Muscle layer of duodenum (tissue), 2 donors: ENCODE measurements around the gene CHCHD4.
A peak's percentile ranks its signal among the peaks of the same experiment; 100 is the strongest.

Source experiments
- H3K27ac ChIP-seq: one replicate; pipeline ENCODE4 v1.7.0; 2013; ENCODE audit warnings: mild to moderate bottlenecking, low read length
- H3K27me3 ChIP-seq: one replicate; pipeline ENCODE4 v1.7.0; 2013; ENCODE audit warnings: low read depth, mild to moderate bottlenecking, control low read depth, low read length
- H3K36me3 ChIP-seq, 2 donors: one replicate each; pipeline ENCODE4 v1.7.0; 2013; ENCODE audit warnings: low read length in 2 of 2, control low read depth in 1 of 2, mild to moderate bottlenecking in 1 of 2; ENCODE audit not compliant: insufficient read depth in 2 of 2, control insufficient read depth in 1 of 2
- H3K4me1 ChIP-seq, 2 donors: one replicate each; pipeline ENCODE4 v1.7.0; 2013; ENCODE audit warnings: low read length in 2 of 2, mild to moderate bottlenecking in 2 of 2, control low read depth in 1 of 2, moderate library complexity in 1 of 2; ENCODE audit not compliant: insufficient read depth in 2 of 2, control insufficient read depth in 1 of 2
- H3K4me3 ChIP-seq, 2 donors: one replicate each; pipeline ENCODE4 v1.7.0; 2013; ENCODE audit warnings: low read length in 2 of 2, low read depth in 1 of 2, mild to moderate bottlenecking in 1 of 2
- H3K9me3 ChIP-seq, 2 donors: one replicate each; pipeline ENCODE4 v1.7.0; 2013; ENCODE audit warnings: low read length in 2 of 2, control low read depth in 1 of 2, mild to moderate bottlenecking in 1 of 2; ENCODE audit not compliant: control insufficient read depth in 1 of 2
- donor health status: healthy.

Gene CHCHD4

DNA sequence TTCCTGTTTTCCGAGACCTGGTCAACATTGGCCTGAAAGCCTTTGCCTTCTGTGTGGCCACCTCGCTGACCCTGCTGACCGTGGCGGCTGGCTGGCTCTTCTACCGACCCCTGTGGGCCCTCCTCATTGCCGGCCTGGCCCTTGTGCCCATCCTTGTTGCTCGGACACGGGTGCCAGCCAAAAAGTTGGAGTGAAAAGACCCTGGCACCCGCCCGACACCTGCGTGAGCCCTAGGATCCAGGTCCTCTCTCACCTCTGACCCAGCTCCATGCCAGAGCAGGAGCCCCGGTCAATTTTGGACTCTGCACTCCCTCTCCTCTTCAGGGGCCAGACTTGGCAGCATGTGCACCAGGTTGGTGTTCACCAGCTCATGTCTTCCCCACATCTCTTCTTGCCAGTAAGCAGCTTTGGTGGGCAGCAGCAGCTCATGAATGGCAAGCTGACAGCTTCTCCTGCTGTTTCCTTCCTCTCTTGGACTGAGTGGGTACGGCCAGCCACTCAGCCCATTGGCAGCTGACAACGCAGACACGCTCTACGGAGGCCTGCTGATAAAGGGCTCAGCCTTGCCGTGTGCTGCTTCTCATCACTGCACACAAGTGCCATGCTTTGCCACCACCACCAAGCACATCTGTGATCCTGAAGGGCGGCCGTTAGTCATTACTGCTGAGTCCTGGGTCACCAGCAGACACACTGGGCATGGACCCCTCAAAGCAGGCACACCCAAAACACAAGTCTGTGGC, 17.1 kb upstream of the CHCHD4 start:
- Histone ChIP-seq H3K27ac (peak overlapping the region; percentile 53), H3K36me3 (peaks cover 40 to 75% of the 10 kb centered on the region in 2 donors), H3K4me1 (peaks cover 19 to 51% of the 10 kb centered on the region in 2 donors)

DNA sequence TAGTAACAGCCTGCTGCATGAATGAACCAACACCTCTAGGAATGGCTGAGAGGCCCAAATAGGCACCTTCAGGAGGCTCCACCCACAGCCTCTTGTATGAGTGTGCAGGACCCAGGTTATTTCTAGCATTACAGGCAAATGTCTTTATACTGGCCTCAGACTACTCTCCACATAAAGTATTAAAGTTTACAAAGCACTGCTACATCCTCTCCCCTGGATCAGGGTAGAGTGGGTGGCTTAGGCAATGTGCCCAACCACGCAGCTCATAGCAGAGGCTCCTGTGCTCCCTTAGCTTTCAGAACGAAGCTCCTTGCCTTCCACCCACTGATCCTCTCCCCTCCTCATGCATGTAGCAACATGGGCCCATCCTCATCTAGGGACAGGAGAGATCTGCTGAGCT, 16.5 kb upstream of the CHCHD4 start:
- Histone ChIP-seq H3K27me3 (no peaks in the 10 kb centered on the region), H3K27ac (no peak overlapping the region), H3K4me1 (peaks cover 19 to 46% of the 10 kb centered on the region in 2 donors), H3K9me3 (no peaks in the 10 kb centered on the region), H3K4me3 (no peak overlapping the region), H3K36me3 (peaks cover 39 to 77% of the 10 kb centered on the region in 2 donors)

More for the DNA sequence above, 17.1 kb upstream of the CHCHD4 start:
- no peaks in the 10 kb centered on the region for H3K27me3 ChIP-seq
- no peak overlapping the region for H3K4me3 ChIP-seq
- H3K9me3 ChIP-seq, result no peaks in the 10 kb centered on the region

- no peaks in the 10 kb centered on the region for H3K27me3 ChIP-seq
- no peak overlapping the region for H3K4me3 ChIP-seq
- H3K27ac ChIP-seq, result no peak overlapping the region
- peaks cover 38 to 77% of the 10 kb centered on the region in 2 donors for H3K36me3 ChIP-seq
- H3K9me3 ChIP-seq, result no peaks in the 10 kb centered on the region
- peaks cover 17 to 41% of the 10 kb centered on the region in 2 donors for H3K4me1 ChIP-seq
Observed at GRCh38 chr3:14140668-14141067, 16.0 kb upstream of the CHCHD4 start.

DNA sequence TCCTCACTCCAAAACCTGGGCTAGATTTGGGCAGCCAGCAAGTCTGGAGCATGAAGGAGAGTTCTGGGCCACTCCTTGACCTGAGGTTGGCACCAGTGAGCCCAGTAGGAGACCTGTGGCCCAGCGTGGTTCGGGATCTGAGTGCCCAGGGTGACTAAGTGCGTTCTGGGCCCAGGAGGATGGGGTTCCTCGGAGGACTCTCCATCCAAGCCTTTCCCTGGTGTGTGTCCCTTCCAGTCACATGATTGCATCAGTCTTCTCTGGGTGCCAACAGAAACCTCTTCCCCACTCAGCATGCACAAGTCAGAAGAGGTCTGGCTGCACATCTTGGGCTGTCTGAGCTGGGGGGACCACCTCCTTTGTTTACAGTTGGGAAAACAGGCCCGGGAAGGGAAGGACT, 15.1 kb upstream of the CHCHD4 start:
- Histone ChIP-seq H3K27ac (no peak overlapping the region), H3K4me3 (no peak overlapping the region), H3K4me1 (peaks cover 8 to 32% of the 10 kb centered on the region in 2 donors), H3K27me3 (no peaks in the 10 kb centered on the region), H3K36me3 (peaks cover 42 to 79% of the 10 kb centered on the region in 2 donors), H3K9me3 (no peaks in the 10 kb centered on the region)

- Histone ChIP-seq H3K36me3 (peaks cover 49 to 81% of the 10 kb centered on the region in 2 donors), H3K4me3 (no peak overlapping the region), H3K4me1 (peaks cover 5 to 28% of the 10 kb centered on the region in 2 donors), H3K27me3 (no peaks in the 10 kb centered on the region), H3K27ac (no peak overlapping the region), H3K9me3 (no peaks in the 10 kb centered on the region)
Observed at GRCh38 chr3:14138878-14139655, 14.4 kb upstream of the CHCHD4 start.

GRCh38 chr3:14138109-14138877, 13.6 kb upstream of the CHCHD4 start:
- peaks cover 0 to 21% of the 10 kb centered on the region in 2 donors for H3K4me1 ChIP-seq
- H3K9me3 ChIP-seq, result no peaks in the 10 kb centered on the region
- H3K4me3 ChIP-seq, result no peak overlapping the region
- H3K36me3 ChIP-seq, result peaks cover 55 to 87% of the 10 kb centered on the region in 2 donors
- H3K27me3 ChIP-seq, result no peaks in the 10 kb centered on the region
- H3K27ac ChIP-seq, result no peak overlapping the region

DNA sequence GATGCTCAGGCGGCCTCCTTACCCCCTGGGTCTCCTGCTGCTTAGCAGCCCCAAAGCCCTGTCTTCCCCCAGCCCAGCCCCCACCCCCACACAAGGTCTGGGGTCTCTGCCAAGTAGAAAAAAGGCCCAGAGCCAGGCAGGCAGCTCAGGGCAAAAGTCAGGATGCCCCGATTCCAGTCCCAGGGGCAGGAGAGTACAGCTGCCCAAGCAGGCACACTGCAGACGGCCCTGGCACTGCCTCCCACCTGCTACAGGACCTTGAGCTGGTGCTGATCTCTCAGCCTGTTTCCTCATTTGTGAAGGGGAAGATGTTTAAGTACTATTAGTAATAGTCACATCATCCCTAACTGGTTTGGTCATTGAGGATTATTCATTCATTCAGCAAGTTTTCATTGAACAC, 12.8 kb upstream of the CHCHD4 start:
- Histone ChIP-seq H3K4me1 (peaks cover 0 to 21% of the 10 kb centered on the region in 2 donors), H3K9me3 (no peaks in the 10 kb centered on the region), H3K4me3 (no peak overlapping the region), H3K27me3 (no peaks in the 10 kb centered on the region), H3K27ac (no peak overlapping the region), H3K36me3 (peaks cover 64 to 95% of the 10 kb centered on the region in 2 donors)

DNA sequence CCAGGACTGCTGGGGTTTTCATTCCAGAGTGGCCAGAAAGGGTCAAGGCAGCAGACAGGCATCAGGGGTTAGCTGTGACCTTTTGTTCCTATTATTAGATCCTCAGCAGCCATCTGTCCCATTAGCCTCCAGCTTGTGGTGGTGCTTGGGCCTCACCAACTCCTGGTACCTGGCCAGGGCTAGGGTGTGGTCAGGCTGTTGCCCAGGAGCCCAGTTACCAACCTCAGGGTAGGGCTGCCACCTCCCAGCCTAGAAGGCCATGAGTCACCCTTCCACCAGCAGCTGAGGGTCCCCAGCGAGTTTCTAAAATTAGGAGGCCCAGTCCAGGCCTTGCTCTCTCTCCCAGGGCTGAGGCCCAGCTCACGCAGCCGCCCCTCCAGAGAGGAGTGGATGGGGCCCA, 12.3 kb upstream of the CHCHD4 start:
- Histone ChIP-seq H3K27me3 (no peaks in the 10 kb centered on the region), H3K4me3 (no peak overlapping the region), H3K36me3 (peaks cover 65 to 95% of the 10 kb centered on the region in 2 donors), H3K4me1 (peaks cover 0 to 21% of the 10 kb centered on the region in 2 donors), H3K9me3 (no peaks in the 10 kb centered on the region), H3K27ac (no peak overlapping the region)

- Histone ChIP-seq H3K9me3 (no peaks in the 10 kb centered on the region), H3K27ac (no peak overlapping the region), H3K4me3 (no peak overlapping the region), H3K36me3 (peaks cover 71 to 97% of the 10 kb centered on the region in 2 donors), H3K27me3 (no peaks in the 10 kb centered on the region), H3K4me1 (peaks cover 0 to 11% of the 10 kb centered on the region in 2 donors)
Observed at GRCh38 chr3:14135581-14135980, 10.9 kb upstream of the CHCHD4 start.

DNA sequence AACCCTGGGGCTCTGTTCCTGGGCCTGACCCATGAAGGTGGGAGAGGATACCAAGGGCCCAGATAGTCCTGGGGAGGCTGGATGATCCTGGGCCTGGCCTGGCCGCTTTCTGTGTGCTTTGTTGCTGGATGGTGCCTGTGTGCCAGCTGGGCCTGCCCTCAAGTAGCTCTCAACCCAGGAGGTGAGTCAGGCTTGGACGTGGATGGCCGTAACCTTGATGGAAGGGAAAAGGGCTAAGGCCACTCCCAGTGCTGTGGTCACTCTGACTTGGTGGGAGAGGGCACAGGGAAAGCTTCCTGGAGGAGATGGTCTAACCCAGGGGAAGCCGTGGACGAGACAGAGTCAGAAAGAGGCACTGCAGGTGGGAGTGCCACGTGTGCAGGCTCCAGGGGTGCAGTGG, 9.6 kb upstream of the CHCHD4 start:
- H3K4me3 ChIP-seq, result no peak overlapping the region
- no peaks in the 10 kb centered on the region for H3K27me3 ChIP-seq
- H3K27ac ChIP-seq, result no peak overlapping the region
- no peaks in the 10 kb centered on the region for H3K9me3 ChIP-seq
- H3K36me3 ChIP-seq, result peaks cover 74 to 96% of the 10 kb centered on the region in 2 donors
- H3K4me1 ChIP-seq, result peaks cover 0 to 6% of the 10 kb centered on the region in 2 donors

DNA sequence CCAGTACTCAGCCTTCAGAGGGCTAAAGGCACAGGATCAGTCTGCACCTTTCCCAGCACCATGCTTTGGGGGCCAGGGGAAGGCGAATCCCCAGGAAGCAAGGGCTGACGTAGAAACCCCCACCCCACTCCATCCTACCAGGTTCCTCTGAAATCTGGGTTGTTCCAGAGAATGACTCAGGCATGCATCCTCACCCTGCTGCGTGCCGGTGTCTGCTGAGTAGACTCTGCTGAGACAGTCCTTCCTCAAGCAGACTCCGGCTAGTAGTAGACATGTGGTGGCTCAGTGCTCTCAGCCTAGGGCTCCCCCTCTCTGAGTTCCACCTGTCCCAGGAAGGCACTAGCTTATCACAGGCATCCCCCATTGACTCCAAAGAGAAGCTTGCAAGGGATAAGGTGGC, 9.2 kb upstream of the CHCHD4 start:
- Histone ChIP-seq H3K36me3 (peaks cover 72 to 94% of the 10 kb centered on the region in 2 donors), H3K27me3 (no peaks in the 10 kb centered on the region), H3K27ac (no peak overlapping the region), H3K4me3 (no peak overlapping the region), H3K9me3 (no peaks in the 10 kb centered on the region), H3K4me1 (peaks cover 0 to 6% of the 10 kb centered on the region in 2 donors)
